ENCODE data around the gene KDELR1.

DNA sequence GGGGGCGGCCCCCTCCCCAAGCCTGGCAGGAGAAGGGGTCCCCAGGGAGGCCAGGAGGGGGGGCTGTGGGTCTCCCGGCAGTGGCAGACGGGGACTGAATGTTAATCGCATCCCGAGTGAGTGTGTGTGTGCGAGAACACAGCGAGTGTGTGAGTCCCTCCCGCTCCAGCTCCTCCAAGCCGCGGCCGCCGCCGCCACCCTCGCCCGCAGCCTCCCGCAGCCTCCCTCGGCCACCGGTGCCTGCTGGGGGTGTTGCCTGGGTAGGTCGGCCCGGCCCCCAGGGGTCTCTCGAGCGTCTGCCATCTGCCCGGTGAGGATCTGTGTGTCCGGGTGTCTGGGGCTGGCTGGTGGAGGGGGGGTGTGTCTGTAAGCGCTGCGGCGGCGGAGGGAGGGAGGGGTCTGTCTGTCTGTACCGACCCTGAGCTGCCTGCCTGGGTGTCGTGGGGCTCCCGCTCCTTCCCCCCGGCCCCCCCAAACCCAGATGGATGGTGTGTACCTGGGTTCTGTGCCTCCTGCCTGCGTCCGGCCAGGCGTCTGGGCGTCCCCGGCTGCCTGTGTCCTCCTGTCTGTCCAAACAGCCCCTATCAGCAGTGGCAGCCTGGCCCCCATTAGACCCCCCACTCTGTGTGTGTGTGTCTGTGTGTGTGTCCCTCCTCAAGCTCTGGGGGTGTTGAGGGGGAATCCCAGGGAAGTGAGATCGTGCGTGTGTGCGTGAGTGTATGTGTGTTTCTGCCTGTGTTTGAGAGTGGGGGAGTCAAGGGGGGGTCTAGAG is 2.4 kb upstream of the KDELR1 start, which contains the start of gene GRIN2D:
- TF ChIP-seq ZNF296 (CRISPR knock-in tag; conservative IDR thresholded peaks at IDR 0.05) (no peak), NR3C1 (CRISPR knock-in tag; IDR thresholded peaks at IDR 0.05) (no peak), RORA (CRISPR knock-in tag; IDR thresholded peaks at IDR 0.05) (no peak), TAF1 (CRISPR knock-in tag; IDR thresholded peaks at IDR 0.05) (no peak), ZKSCAN8 (CRISPR knock-in tag; IDR thresholded peaks at IDR 0.05; ENCODE audit: borderline replicate concordance) (no peak), CTCF (CRISPR knock-in tag; IDR thresholded peaks at IDR 0.05) (peak; percentile 20), NONO (IDR thresholded peaks at IDR 0.05) (no peak), NONO (CRISPR knock-in tag; conservative IDR thresholded peaks at IDR 0.05) (no peak)
- TF ChIP-seq, protein P1, sequence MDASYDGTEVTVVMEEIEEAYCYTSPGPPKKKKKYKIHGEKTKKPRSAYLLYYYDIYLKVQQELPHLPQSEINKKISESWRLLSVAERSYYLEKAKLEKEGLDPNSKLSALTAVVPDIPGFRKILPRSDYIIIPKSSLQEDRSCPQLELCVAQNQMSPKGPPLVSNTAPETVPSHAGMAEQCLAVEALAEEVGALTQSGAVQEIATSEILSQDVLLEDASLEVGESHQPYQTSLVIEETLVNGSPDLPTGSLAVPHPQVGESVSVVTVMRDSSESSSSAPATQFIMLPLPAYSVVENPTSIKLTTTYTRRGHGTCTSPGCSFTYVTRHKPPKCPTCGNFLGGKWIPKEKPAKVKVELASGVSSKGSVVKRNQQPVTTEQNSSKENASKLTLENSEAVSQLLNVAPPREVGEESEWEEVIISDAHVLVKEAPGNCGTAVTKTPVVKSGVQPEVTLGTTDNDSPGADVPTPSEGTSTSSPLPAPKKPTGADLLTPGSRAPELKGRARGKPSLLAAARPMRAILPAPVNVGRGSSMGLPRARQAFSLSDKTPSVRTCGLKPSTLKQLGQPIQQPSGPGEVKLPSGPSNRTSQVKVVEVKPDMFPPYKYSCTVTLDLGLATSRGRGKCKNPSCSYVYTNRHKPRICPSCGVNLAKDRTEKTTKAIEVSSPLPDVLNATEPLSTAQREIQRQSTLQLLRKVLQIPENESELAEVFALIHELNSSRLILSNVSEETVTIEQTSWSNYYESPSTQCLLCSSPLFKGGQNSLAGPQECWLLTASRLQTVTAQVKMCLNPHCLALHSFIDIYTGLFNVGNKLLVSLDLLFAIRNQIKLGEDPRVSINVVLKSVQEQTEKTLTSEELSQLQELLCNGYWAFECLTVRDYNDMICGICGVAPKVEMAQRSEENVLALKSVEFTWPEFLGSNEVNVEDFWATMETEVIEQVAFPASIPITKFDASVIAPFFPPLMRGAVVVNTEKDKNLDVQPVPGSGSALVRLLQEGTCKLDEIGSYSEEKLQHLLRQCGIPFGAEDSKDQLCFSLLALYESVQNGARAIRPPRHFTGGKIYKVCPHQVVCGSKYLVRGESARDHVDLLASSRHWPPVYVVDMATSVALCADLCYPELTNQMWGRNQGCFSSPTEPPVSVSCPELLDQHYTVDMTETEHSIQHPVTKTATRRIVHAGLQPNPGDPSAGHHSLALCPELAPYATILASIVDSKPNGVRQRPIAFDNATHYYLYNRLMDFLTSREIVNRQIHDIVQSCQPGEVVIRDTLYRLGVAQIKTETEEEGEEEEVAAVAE (CRISPR knock-in tag; IDR thresholded peaks at IDR 0.05; ENCODE audit: borderline replicate concordance) = no peak

Measured in HepG2 (cell line).